Measurements from ENCODE around the gene ANKS1B.

Gene ANKS1B

DNA sequence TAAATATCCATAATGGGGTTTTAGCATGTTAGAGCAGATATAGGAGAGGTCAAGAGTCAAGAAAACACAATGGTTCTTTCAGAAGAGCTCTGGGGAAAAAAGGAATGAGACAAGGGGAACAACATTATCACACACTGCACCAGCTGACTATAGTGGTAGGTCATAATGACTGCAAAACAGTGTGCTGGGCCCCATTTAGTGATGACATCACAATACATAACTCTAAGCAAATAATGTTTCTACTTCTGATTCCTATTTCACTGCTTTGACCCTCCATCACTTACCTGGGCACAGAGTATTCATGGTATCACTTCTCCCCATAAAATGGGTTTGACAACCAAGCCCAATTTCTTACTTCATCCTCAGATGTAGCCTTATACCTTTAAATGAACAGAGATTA is 275.1 kb downstream of the ANKS1B start:
- TF ChIP-seq, protein P1, sequence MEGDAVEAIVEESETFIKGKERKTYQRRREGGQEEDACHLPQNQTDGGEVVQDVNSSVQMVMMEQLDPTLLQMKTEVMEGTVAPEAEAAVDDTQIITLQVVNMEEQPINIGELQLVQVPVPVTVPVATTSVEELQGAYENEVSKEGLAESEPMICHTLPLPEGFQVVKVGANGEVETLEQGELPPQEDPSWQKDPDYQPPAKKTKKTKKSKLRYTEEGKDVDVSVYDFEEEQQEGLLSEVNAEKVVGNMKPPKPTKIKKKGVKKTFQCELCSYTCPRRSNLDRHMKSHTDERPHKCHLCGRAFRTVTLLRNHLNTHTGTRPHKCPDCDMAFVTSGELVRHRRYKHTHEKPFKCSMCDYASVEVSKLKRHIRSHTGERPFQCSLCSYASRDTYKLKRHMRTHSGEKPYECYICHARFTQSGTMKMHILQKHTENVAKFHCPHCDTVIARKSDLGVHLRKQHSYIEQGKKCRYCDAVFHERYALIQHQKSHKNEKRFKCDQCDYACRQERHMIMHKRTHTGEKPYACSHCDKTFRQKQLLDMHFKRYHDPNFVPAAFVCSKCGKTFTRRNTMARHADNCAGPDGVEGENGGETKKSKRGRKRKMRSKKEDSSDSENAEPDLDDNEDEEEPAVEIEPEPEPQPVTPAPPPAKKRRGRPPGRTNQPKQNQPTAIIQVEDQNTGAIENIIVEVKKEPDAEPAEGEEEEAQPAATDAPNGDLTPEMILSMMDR (IDR thresholded peaks at IDR 0.05; ENCODE audit: borderline replicate concordance, control extremely low read depth, extremely low read depth, insufficient read depth, missing control alignments): no peak
- in situ Hi-C loops (cut with MboI; ENCODE audit: low sequenced_read_pairs, unreplicated experiment): no loop called here

DNA sequence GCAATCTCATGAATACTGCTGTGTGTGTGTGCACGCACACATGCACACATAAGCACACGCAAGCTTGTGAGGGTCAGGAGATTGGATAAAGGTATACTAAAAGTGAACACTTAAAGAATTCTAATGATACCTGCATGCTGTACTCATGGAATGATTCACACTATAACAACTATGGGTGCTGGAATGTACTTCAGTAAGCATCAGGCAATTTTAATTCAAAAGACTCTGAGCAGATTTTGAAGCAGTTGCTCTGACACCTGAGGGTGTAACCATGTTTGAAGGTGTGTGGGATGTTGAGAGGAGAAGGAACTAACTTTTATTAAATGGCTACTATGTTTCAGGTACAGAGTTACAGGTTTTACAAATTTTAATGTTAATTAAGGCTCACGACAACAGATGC is 275.6 kb downstream of the ANKS1B start:
- TF ChIP-seq, protein P1 (IDR thresholded peaks at IDR 0.05; ENCODE audit: borderline replicate concordance, control extremely low read depth, extremely low read depth, insufficient read depth, missing control alignments): no peak
- in situ Hi-C loops (cut with MboI; ENCODE audit: low sequenced_read_pairs, unreplicated experiment): no loop called here
- DNase-seq (ENCODE audit: low spot score): no peak

More for the DNA sequence above, 275.1 kb downstream of the ANKS1B start:
- no peak for DNase-seq (ENCODE audit: low spot score)

DNA sequence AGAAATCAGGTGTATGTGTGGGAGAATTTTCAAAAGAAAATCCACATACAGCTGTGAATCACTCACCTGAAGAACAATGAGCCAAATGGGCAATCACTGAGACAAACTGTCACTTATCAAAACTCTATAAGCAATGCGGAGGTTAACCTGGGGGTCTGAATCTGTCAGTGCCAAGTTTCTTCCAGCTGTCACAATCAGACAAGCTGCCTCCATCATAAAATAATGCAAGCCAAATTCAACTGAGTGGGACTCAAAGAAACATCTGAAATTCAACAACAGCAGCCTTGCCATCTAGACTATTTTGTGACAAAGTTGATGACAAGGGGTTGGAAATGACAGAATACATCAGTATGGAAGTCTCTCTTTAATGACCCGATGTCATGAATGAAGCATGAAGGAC is 276.9 kb downstream of the ANKS1B start:
- TF ChIP-seq, protein P1 (IDR thresholded peaks at IDR 0.05; ENCODE audit: borderline replicate concordance, control extremely low read depth, extremely low read depth, insufficient read depth, missing control alignments): no peak
- in situ Hi-C loops (cut with MboI; ENCODE audit: low sequenced_read_pairs, unreplicated experiment): no loop called here

DNA sequence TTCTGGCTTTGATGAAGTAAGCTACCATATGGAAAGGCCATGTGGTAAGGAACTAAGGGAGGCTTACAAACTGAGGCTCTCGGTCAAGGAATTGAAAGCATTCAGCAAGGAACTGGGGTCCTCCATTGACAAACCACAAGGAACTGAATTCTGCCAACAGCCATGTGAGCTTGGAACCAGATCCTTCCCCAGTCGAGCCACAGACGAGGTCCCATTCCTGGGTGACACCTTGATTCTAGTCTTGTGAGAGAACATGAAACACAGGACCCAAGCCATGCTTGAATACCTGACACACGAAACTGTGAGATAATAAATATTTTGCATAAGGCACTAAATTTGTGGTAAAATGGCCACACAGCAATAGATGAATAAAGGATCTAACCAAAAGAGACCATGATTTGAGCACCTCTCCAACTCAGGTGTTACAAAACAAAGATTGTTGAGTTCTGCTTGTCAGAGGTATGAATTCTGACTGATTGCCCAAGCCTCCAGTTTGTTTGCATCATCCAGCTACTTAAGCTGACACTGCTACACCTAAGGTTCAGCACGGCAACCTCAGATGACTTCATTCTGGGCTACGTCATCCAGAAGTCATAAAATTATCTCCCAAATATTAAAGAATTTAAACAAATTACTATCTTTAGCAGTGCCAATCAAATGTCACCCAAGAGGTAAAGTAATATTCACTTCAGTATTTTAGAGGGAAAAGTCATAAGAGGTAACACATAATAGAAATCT is 277.8 kb downstream of the ANKS1B start:
- in situ Hi-C loops (cut with MboI; ENCODE audit: low sequenced_read_pairs, unreplicated experiment): no loop called here
- no peak for DNase-seq (ENCODE audit: low spot score)
- TF ChIP-seq, protein P1 (IDR thresholded peaks at IDR 0.05; ENCODE audit: borderline replicate concordance, control extremely low read depth, extremely low read depth, insufficient read depth, missing control alignments): no peak

More for the DNA sequence above, 276.9 kb downstream of the ANKS1B start:
- DNase-seq (ENCODE audit: low spot score): no peak

DNA sequence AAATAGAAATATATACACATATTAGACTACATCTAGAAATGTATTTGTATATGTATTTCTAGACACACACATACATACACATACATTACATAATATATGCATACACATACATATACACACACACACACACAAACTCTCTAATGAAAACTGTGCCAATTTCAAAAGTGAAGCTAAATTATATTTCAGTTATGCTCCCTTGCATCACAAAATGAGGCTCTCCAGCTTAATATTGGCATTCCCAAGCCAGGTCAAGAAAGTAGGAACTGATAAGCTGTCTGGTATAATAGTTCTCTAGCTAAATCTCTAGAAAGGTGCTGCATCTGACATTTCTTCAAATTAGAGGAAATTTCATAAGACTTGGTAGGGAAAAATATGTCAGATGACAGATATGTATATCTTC is 280.3 kb downstream of the ANKS1B start:
- TF ChIP-seq, protein P1 (IDR thresholded peaks at IDR 0.05; ENCODE audit: borderline replicate concordance, control extremely low read depth, extremely low read depth, insufficient read depth, missing control alignments): no peak
- in situ Hi-C loops (cut with MboI; ENCODE audit: low sequenced_read_pairs, unreplicated experiment): no loop called here

DNA sequence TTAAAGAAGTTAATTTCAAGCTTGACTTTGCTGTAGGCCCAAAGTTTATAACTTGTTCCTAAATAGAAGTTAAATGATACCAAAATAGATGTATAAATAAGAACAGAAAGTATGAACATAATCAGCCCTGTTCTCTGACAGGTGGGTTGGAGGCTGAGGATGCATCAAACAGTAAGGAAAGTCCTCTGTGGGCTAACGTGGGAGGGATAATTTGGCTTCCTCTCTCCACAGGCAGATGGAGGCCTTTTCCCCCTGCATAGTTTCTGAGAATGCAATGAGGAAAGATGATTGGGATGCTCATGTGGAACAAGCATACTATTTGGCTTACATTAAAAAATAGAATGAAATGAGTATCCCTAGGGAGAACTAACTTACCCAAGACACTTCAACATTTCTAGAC is 280.7 kb downstream of the ANKS1B start:
- TF ChIP-seq, protein P1 (IDR thresholded peaks at IDR 0.05; ENCODE audit: borderline replicate concordance, control extremely low read depth, extremely low read depth, insufficient read depth, missing control alignments): no peak
- DNase-seq (ENCODE audit: low spot score): no peak
- in situ Hi-C loops (cut with MboI; ENCODE audit: low sequenced_read_pairs, unreplicated experiment): no loop called here

More for the DNA sequence above, 280.3 kb downstream of the ANKS1B start:
- DNase-seq (ENCODE audit: low spot score): no peak

Measured in GM13976 (cell line).